GM12891 (cell line): Measurements from ENCODE around the gene OPRL1.

Source experiments
- DNase-seq: peaks from one replicate; pipeline ENCODE4 v3.0.0; 2011; ENCODE audit warnings: low spot score; ENCODE audit not compliant: insufficient read length
- FAIRE-seq: peaks from 2 replicates; lab custom pipeline; 2011; peaks lifted over from hg19 to GRCh38; lab: Jason Lieb, UNC
- PAX5 ChIP-seq: IDR thresholded peaks from 2 replicates; pipeline ENCODE4 v1.6.1; 2011; ENCODE audit warnings: low read length, moderate library complexity, mild to moderate bottlenecking; ENCODE audit not compliant: insufficient read depth, severe bottlenecking
- POLR2A ChIP-seq: IDR thresholded peaks from 2 replicates; pipeline ENCODE4 v1.6.1; 2011; ENCODE audit warnings: low read depth, low read length, control low read depth
- POLR2AphosphoS5 ChIP-seq: IDR thresholded peaks from 2 replicates; pipeline ENCODE4 v1.6.1; 2011; ENCODE audit warnings: low read depth, low read length, control low read depth
- POU2F2 ChIP-seq: IDR thresholded peaks from 2 replicates; pipeline ENCODE4 v1.6.1; 2011; ENCODE audit warnings: low read depth, mild to moderate bottlenecking, control low read depth, low read length, moderate library complexity
- SPI1 ChIP-seq: IDR thresholded peaks from 2 replicates; pipeline ENCODE4 v1.6.1; 2011; ENCODE audit warnings: low read depth, low read length, control low read depth
- TAF1 ChIP-seq: IDR thresholded peaks from 2 replicates; pipeline ENCODE4 v1.6.1; 2011; ENCODE audit warnings: low read depth, low read length, control low read depth

Gene OPRL1

GRCh38 chr20:64051033-64051452 lies 28.8 kb upstream of the OPRL1 start:
- FAIRE-seq = no peak
- DNase-seq = no peak
- TF ChIP-seq PAX5 = no peak
- TF ChIP-seq POLR2A = no peak
- TF ChIP-seq POLR2AphosphoS5 = no peak
- no peak for TF ChIP-seq POU2F2
- no peak for TF ChIP-seq TAF1
- no peak for TF ChIP-seq SPI1

- FAIRE-seq (no peak), DNase-seq (no peak)
- TF ChIP-seq POU2F2 (no peak), POLR2AphosphoS5 (no peak), PAX5 (no peak), SPI1 (no peak)
Measured at GRCh38 chr20:64051561-64052325, 28.1 kb upstream of the OPRL1 start.

GRCh38 chr20:64052326-64052722 lies 27.6 kb upstream of the OPRL1 start:
- FAIRE-seq (no peak), DNase-seq (no peak)
- TF ChIP-seq TAF1 (no peak), PAX5 (no peak), POU2F2 (no peak), SPI1 (no peak), POLR2A (no peak), POLR2AphosphoS5 (no peak)

GRCh38 chr20:64052987-64053840 lies 26.7 kb upstream of the OPRL1 start:
- FAIRE-seq (no peak), DNase-seq (no peak)
- TF ChIP-seq POLR2A = no peak
- TF ChIP-seq TAF1 = no peak
- TF ChIP-seq POLR2AphosphoS5 = no peak
- no peak for TF ChIP-seq POU2F2
- TF ChIP-seq SPI1 = no peak
- no peak for TF ChIP-seq PAX5

GRCh38 chr20:64053841-64054661 lies 25.8 kb upstream of the OPRL1 start:
- TF ChIP-seq SPI1 (no peak), POLR2A (no peak), POLR2AphosphoS5 (no peak), TAF1 (no peak), POU2F2 (no peak), PAX5 (no peak)
- no peak for FAIRE-seq
- DNase-seq = no peak

- no peak for TF ChIP-seq POLR2A
- DNase-seq = no peak
- no peak for FAIRE-seq
Measured at GRCh38 chr20:64055396-64055892, 24.4 kb upstream of the OPRL1 start.

GRCh38 chr20:64055893-64056638 lies 23.8 kb upstream of the OPRL1 start:
- no peak for TF ChIP-seq PAX5
- TF ChIP-seq POLR2A = no peak
- no peak for TF ChIP-seq SPI1
- no peak for TF ChIP-seq TAF1
- no peak for TF ChIP-seq POU2F2
- TF ChIP-seq POLR2AphosphoS5 = no peak
- DNase-seq = no peak

GRCh38 chr20:64056639-64056888 lies 23.3 kb upstream of the OPRL1 start:
- FAIRE-seq (no peak), DNase-seq (no peak)
- TF ChIP-seq POU2F2 (no peak), POLR2A (no peak), TAF1 (no peak), POLR2AphosphoS5 (no peak), PAX5 (no peak), SPI1 (no peak)

More at GRCh38 chr20:64055893-64056638, 23.8 kb upstream of the OPRL1 start:
- FAIRE-seq = no peak

- FAIRE-seq (peak; percentile 60), DNase-seq (no peak)
- TF ChIP-seq POU2F2 (no peak), POLR2A (no peak), PAX5 (no peak), TAF1 (no peak), SPI1 (no peak), POLR2AphosphoS5 (no peak)
Measured at GRCh38 chr20:64056889-64057627, 22.8 kb upstream of the OPRL1 start.
